GF-D8 (cell line): ENCODE measurements around the gene STRN4.
"Not testable (repeated sequence)": the region's sequence is repeated elsewhere in the genome, so short reads cannot be mapped to it uniquely, and the experiment has no call there.

ENCODE experiments used
- DNase-seq: peaks from one replicate; lab custom pipeline; 2025; lab: John Stamatoyannopoulos, UW

The STRN4 gene

DNA sequence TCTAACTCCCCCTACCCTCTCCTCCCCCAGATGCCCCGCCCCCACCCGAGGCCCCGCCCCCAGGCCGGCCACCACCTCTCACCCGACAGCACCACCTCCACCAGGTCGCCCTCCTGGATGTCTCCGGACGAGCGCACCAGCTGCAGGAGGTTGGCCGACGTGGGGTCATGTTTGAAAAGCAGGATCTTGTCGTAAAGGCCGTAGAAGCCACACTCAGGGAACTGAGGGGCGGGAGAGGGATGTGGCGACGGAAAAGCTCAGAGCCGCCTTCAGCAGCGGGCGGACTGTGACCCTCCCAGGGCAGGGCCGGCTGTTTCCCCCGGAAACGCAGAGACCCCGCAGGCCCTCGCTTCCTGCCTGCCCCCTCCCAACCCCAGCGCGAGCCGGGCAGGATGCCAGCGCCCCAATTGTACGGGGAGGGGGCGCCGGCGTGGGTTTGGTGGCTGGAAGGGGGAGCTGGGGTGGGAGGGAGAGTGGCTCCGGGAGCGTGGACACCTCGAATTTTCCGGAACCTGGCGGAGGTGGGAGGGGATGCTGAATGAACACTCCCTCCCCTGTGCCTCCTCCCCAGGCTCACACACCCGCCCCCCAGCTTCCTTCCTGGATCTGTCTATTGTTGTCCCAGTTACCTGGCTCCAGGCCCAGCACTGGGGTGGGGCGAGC lies 32.3 kb downstream of the STRN4 start:
- peak; percentile 66 for DNase-seq

DNA sequence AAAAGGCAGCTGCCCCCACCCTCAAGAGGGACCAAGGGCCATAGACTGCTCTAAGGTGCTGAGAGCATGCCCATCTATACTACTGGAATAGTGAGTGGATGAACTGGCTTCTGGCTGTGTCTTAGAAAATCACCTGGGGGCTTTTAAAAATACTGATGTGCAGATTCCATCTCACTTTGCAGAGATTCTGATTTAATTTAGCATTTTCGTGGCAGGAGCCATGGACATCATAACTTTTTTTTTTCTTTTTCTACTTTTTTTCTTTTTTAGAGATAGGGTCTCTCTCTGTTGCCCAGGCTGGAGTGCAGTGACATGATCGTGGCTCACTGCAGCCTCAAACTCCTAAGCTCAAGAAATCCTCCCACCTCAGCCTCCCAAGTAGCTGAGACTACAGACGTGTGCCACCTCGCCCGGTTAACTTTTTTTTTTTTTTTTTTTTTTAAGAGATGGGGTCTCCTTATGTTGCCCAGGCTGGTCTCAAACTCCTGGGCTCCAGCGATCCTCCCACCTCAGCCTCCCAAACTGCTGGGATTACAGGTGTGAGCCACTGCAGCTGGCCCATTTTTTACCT lies 33.4 kb downstream of the STRN4 start:
- DNase-seq, result not testable (repeated sequence)

DNA sequence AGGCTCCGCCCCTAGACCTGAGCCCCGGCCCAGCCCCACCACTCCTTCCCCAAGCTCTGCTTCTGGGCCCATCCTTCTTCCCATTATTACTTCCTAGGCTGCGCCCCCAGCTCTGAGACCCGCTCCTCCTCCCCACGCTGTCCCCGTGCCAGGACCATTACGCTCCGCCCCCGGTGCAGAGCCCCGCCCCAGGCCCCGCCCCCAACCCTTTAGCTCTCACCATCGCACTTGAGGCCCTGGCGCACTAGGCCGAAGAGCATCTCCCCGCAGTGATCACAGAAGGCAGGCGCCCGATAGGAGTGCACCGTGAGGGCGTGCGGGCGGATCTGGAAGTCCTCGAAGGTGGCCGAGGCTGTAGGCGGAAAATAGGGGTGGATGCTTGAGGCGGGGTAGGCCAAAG lies 35.6 kb downstream of the STRN4 start:
- no peak for DNase-seq

DNA sequence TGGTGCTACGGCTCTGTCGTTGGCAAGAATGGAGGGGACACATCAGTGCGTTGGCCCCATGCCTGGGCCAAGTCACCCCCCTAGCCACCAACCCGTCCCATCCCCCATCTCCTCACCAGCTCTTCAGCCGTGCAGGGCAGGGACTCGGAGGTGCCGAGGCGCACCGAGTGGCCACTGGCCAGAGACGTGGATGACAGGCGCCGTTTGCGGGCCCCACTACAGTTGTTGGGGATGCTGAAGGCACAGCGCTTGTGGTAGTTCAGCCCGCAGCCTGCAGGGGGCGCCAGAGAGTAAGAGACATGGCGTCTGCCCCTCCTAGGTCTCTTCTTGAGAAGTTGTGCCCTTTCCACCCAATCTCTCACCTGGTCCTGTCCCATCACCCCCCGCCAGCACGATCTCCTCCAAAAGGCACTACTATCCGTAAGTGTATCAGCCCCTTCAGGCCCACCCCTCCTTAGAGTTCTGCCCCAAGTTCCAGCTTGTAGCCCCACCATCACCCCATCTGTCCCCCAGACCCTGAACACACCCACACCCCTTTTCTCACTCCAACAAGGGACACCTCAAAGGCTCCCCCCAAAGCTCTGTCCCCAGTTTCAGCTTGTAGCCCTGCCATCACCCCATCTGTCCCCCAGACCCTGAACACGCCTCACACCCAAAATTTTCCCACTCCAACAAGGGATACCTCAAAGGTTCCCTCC lies 41.7 kb downstream of the STRN4 start:
- no peak for DNase-seq

DNA sequence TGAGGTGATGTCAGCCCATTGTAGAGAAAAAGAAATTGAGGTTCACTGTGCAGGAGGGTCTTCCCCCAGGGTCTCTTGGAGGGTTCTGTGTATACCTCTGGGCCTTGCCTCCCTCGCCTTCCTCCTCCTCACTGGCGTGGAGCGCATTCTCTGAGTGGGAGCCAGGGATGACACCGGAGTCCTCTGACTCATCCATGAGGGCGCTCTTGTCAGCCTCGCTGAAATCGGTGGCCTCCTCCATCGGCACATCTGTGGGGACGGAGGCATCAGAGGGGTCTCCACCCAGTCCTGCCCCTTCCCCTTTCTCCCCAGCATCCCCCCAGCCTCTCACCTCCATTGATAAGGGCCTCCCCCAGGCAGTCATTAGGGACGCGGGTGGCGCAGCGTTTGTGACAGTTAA lies 45.5 kb downstream of the STRN4 start:
- DNase-seq, result no peak

DNA sequence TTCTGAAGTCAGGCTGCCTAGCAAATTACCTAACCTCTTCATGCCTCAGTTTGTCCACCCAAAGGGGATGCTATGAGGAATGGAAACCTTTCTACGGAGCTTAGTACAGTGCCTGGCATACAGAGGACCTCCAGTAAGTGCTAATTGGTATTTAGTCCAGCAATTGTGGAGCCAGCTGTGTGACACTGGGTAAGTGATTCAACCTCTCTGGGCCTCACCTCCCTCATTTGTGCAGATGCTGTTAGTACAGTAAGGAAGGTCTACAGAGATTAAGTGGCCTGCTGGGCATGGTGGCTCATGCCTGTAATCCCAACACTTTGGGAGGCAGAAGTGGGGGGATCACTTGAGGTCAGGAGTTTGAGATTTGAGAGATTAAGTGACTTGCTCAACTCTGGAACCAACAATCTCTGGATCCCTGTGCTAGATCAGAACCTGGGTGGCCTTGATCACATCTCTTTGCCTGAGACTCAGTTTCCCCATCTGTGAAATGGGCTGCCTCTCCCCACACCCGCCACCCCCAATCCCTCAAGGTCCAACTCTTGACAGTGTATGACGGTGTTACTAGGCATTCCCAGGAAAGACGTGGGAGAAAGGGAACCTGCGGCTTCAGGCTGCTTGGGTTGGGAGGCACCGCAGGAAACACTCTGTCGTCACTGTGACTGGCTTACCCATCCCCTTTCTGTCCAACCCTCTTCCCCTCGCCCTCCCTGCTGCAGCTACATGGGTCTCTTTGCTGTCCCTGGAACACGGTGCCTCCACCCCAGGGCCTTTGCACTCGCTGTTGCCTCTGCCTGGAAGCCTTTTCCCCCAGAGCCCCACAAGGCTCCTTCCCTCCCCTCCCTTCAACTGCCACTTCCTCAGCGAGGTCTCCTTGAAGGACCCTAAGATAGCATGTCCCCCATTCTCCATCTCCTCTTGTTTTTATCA lies 47.6 kb downstream of the STRN4 start:
- DNase-seq, result no peak

DNA sequence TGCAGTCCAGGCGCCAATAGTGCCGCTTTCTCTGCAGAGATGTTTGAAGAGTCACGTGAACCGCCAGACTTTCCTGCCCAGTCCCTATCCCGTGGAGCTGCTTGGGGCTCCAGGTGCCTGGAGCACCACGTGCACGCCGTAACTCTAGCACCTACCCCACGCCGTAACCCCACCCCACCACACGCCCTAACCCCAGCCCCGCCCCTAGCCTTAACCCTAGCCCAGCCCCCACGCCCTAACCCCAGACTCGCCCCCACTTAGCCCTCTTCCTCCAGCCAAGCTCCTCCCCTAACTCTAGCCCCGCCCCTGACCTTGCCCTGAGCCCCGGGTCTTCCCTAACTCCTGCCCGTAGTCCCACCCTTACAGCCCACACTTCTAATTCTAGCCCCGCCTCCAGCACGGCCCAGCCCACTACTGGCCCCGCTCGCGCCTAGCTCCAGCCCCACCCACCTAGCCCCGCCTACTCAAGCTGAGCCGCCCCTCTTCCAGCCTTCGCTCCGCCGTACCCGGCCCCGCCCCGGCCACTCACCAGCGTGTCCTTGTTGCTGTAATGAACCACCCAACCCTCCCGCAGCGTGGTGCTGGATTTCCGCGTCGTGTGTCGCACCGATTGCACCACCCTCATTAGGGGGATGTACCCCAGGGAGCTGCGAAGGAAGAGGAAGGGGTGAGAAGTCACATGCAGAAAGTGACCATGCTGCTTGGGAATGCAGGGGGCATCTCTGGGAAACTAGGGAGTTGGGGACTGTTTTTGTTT lies 48.9 kb downstream of the STRN4 start:
- DNase-seq, result no peak

DNA sequence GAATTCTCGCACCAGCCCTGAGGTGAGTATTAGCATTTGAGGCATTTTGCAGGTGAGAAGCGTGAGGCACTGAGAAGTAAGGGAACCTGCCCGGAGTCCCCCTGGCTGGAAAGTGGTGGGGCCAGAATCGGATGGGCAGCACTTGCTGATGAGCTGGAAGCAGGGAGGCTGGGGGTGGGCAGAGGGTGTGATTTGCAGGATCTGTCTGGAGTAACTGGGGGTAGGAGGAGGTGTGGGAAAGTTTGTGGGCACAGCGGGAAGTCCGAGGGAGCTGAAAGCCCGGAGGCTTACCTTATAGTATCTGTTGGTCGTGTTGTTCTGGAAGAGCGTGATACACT lies 49.4 kb downstream of the STRN4 start:
- DNase-seq, result no peak

DNA sequence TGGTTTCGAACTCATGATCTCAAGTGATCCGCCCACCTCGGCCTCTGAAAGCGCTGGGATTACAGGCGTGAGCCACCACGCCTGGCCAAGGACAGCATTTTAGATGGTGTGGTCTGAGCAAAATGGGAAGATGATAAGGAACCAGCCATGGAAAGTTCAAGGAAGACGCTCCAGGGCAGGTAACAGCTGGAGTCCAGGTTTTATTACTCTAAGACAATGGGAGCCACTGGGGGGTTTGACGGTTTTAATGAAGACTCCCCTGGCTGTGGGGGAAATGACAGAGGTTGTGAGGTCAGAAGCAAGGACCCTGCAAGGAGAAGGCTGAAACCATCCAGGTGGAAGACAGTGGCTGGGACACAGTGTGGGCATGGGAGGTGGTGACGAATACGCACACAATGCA lies 50.2 kb downstream of the STRN4 start:
- no peak for DNase-seq

DNA sequence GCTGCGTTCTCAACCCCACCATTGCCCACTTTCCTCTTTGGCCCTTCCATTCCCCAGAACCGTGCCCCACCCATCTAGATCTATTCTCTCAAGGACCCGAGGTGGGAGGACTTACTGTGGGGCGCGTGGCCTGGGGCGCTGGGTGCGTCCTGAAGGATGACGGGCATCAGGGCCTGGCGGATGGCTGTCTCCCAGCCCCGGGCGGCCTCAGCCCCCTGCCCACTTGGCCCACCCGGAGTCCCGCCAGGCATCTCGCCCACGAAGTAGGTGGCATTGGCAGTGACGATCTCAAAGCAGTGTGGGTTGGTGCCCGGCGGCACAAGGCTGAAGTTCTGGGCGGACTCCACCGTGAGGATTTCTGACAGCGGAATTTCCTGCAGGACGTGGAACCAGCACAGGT lies 52.5 kb downstream of the STRN4 start:
- no peak for DNase-seq

DNA sequence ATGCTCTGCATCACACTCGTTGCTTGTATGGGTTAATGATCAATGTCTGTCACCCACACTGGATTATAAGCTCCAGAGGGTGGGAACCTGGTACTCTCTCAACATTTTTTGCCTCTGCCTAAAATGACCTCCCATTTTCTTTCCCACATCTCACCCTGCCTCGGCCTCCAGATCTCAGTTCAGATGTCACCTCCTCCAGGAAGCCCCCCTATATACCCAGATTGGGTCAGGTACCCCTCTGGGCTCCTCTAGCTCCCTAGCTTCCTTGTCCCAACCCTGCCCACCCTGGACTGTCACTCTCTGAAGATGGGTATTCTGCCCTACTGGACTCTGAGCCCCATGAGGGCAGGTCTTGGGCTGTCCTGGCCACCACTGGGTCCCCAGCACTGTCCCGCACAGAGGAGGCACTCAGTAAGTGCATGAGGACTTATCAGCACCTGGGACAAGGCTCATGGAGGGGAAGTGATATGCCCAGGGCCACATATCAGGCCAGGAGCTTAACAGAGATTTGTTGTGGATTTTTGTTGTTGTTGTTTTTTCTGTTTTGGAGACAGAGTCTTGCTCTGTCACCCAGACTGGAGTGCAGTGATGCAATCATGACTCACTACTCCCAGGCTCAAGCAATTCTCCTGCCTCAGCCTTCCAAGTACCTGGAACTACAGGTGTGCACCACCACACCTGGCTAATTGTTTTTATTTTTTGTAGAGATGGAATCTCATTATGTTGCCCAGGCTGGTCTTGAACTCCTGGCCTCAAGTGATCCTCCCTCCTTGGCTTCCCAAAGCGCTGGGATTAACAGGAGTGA lies 53.1 kb downstream of the STRN4 start:
- no peak for DNase-seq

DNA sequence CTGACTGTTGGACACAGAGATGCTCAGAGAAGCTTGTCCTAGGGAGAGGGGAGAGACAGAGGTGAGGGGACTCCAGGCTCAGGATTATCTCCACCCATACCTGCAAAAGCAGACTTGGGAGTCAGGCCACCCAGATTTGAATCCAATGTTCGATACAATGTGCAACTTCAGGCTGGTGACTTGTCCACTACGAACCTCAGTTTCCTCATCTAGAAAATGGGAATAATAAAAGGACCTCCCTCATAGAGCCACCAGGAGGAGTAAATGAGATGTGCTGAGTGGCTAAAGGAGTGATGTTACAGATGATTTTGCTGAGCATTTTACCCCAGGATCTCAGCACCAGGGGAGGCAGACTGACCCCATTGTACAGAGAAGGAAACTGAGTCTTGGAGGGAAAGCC lies 54.3 kb downstream of the STRN4 start:
- no peak for DNase-seq

DNA sequence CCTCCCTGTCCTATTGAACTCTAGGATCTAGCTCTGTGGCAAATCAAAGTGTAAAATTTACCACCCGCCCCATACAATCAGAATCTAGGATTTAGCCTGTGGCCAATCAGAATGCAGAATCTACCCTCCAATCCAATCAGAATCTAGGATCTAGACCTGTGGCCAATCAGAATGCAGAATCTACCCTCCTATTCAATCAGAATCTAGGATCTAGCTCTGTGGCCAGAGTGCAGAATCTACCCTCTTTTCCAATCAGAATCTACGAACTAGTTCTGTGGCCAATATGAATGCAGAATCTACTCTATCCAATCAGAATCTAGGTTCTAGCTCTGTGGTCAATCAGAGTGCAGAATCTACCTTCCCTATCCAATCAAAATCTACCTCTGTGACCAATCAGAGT lies 55.1 kb downstream of the STRN4 start:
- DNase-seq, result no peak

DNA sequence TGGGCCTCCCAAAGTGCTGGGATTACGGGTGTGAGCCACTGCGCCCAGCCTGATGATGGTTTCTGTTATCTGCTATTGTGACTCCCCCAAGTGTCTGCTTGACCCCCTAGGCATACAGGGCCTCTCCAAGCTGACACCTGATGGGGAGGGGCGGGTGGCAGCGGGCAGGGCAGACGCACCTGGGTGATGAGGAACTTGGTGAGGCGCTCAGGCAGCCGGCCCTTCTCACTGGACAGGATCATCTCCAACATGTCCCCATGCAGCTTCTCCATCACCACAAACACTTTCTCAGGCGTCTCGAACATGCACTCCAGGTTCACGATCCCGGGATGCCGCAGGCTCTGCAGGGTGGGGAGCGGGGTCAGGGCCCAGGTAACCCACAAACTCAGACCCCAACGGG lies 56.9 kb downstream of the STRN4 start:
- DNase-seq, result no peak

DNA sequence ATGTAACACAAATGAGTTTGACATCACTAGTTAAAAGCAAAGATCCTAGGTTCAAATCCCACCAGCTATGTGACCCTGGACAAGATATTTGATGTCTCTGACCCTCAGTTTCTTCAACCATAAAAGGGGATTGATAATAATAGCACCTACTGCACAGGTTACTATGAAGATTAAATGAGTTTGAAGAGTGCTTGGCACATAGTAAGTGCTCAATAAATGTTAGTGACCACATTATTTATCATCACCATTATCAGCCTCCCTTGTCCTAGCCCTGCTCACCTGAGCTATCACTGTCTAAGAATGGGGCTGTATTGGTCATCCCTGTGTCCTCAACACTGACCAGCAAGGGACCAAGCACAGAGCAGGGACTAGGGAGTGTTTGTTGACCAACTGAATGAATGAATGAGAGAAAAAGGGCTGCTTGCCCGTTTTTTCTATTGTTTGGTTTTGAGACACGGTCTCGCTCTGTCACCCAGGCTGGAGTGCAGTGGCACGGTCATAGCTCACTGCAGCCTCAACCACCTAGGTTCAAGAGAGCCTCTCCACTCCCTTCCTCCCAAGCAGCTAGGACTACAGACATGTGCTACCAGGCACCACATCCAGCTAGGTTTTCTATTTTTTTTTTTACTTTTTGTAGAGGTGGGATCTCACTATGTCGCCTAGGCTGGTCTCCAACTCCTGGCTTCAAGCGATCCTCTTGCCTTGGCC lies 58.7 kb downstream of the STRN4 start:
- DNase-seq, result no peak

DNA sequence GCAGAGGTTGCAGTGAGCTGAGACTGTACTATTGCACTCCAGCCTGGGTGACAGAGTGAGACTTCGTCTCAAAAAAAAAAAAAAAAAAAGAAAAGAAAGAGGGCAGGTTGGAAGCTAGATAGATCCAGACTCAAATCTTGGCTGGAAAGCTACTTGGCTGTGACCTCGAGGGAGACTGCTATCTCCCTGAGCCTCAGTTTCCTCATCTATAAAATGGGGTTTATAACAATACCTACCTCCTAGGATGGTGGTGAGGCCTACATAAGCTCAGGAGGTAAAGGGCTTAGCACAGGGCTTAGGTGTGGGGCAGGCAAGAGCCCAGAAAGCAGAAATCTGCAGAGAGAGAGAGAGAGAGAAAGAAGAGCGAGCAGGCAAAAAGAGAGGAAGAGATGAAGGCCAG lies 61.1 kb downstream of the STRN4 start:
- no peak for DNase-seq

DNA sequence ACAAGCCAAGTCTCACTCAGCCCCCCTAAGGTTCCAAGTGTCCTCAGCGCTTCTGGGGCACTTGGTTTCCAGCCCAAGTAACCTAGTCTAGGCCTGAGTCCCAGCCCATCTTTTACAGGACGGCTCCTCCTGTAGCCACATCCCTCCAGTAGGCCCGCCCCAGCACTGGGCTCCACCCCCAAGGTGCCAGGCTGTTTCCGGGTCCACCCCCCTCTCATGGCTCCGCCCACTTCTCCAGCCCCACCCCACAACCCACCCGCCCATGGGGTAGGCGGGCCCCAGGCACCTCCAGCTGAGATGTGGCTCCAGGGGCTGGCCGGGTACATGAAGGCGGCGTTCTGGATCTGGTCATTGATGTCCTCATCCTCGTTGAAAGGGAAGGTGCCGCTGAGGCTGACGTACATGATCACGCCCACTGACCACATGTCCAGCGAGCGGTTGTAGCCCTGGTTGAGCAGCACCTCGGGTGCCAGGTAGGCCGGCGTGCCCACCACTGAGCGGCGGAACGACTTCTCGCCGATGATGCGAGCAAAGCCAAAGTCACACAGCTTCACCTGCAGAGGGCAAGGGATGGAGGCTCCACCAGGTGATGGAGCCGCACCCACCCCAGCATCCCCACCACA lies 68.0 kb downstream of the STRN4 start:
- no peak for DNase-seq

DNA sequence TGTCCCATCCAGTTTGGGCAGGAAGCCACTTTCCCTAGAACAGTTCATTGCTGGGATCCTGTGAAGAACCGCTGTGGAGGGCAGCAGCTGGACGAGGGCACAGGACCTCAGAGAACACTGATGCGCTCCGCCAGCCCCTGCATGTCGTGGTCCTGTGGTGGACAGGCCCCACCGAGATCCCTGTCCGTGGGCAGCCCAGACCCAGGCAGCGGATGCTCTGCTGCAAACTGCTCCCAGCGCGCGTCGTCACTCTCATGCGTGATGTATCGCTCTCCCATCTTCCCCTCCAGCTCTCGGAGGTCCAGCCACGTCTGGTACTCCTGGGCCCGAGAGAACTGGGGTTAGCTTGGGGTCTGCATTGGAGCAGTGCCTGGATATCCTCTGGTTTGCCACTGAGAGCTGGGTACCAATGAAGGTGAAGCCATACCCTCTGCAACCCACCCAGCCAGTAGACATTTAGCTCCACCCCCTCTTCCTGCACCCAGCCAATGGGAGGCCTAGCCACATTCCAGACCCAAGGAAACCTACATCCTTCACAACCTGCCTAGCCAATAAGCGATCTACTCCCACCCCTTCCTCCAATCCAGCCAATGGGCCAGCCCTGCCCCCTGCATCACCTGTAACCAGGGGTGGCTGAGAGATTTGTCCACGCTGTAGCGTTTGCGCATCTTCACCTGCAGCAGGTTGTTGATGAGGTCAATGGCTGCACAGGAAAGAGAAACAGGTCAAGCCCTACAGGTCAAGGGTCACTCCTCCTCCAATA lies 71.7 kb downstream of the STRN4 start:
- no peak for DNase-seq

DNA sequence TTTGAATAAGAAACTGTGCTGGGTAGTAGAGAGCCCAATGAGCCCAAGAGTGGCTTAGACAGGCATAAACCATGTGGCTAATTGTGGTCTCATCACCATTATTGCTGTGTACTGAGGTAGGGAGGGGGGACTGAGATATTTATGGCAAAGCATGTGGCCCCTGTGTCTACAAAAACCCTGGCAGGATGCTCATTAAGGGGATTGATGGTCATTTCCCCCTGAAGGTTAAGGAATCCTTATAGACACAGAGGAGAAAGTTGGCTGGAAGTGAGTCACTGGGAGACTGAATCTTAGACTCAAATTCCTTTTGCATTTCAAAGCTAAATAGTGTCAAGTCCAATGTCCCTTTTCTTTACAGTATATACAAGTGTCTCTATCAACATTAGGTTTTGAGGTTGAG lies 75.4 kb downstream of the STRN4 start:
- DNase-seq, result no peak
